GM19467 (cell line): ENCODE results near the gene RBM43.
"Not testable (repeated sequence)": the region's sequence is repeated elsewhere in the genome, so short reads cannot be mapped to it uniquely, and the experiment has no call there.

Experiments
- ATAC-seq: cut with Tn5 transposase; IDR thresholded peaks from one replicate; pipeline ENCODE4 v1.9.1; 2021; ENCODE audit warnings: mild to moderate bottlenecking, moderate library complexity; ENCODE audit not compliant: unreplicated experiment

The RBM43 gene

DNA sequence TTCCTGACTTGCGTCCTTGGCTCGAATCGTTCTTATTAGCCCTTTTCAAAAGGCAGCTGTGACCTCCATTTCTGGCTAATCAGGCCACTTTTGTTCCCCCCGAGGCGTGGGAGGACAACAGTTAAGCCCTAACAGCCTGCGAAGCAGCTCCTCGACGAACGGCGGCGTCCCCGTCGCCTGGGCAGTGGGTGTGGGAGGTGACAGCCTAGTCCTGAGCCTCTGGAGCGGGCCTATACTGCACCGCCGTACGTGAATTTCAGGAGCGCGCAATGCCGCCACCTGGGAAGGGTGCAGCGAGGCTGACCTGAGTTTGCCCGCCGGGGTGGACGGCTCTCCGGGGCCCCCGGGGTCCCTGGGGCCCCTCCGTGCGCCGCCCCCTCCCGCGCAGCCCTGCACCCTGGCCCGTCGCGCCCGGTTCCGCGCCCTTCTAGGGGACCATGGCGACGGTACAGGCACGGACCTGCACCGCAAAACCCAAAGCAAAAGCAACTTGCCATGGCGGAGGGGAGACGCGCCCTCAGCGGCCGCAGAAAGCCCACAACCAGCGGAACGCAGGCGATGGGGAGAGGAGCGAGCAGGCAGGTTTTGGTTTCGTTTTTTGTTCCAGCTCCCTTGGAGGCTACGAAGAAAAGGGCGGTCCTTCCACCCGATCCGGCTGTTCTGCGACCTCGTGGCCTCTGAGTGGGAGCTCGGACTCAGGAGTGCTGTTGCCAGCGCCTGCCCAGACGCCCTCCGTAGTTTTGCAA is at the start of gene RBM43:
RBM43 (minus strand) TSS at position 633 of the 746 bp plus-strand sequence; CDS start at position 497, 136 bp downstream.
- peak; percentile 94 for ATAC-seq

DNA sequence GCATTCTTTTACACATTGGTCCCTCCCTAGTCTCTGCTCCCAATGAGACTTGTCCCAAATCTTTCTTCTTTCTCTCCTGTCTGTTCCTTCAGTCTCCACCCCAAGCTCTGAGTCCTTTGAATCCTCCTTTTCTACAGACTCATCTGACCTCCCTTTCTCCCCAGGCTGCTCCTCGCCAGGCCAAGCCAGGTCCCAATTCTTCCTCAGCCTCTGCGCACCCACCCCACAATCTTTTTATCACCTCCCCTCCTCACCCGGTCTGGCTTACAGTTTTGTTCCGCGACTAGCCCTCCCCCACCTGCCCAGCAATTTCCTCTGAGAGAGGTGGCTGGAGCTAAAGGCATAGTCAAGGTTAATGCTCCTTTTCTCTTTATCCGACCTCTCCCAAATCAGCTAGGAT is 48.6 kb upstream of the RBM43 start:
- not testable (repeated sequence) for ATAC-seq

DNA sequence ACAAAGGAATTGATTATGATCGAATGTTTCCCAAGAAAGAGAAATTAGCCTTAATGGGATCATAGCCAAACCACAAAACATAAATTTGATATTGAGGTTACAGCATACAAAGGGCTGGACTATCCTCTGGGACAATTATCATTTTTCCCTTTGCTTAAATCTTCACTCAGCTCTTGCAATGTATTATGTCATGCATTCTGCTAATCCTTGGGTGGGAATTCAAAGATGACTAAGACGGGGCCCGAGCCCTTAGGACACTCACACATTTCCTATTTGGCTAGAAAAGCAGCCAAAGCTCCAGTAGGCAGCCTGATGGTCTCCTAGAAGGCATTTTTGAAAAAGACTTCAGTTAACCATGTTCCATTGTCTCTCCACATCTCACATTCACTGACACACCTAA is 45.0 kb upstream of the RBM43 start:
- ATAC-seq = no peak

DNA sequence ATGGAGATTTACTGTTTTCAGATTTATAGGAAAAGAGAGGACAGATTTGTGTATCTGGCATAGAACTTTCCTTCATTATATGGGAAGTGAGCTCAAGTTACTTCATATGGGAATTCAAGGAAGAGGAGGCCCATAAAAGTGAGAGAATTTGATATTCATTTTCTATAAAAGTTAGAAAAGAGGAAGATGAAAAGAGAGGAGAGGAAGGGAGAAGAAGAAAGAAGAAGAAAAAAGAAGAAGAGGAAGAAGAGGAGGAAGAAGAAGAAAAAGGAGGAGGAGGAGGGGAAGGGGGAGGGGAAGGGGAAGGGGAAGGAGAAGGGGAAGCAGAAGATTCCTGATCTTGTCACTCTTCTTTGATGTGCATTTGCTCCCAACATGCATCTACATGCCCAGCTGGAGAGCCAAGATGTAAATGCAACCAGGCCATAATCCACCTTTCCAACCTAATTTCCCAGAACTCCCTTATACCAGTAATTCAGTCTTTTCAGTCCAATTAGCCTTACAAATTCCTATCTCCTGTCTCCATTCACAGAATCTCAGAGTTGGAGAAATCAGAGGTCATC is 43.5 kb upstream of the RBM43 start:
- no peak for ATAC-seq

DNA sequence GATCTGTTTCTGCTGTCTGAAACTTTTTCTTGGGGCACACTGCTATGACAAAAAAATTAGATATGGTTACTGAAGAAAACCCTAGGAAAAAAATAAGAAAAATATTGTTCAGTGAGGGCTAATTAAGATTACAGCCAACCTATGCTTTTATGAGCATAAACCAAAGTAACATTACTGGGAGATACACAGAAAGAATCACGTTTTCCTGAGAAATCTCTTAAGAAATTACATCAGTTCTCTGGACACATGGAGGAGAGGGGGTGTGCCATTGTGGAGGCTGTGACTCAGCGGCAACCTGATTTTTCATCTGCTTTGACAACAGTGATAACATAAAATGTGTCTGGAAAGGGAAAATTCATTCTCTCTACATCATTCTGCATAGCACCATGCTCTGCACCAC is 41.2 kb upstream of the RBM43 start:
- no peak for ATAC-seq

DNA sequence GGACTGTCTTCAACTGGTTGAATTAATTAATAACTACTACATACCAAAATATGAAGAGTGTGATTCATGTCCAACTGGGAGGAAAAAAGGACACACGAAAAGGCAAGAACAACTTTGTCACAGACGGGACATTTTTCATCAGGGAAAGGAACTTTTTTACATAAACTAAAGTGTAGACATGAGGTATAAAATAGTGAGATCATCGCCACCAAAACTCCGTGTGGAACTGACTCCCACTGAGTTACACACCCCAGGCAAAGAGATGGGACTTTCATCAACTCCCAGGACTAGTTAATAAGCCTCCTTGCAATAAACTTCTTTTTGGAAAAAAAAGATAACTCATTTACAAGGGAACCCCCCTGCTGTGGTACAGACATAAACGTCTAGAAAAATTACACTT is 40.7 kb upstream of the RBM43 start:
- no peak for ATAC-seq

DNA sequence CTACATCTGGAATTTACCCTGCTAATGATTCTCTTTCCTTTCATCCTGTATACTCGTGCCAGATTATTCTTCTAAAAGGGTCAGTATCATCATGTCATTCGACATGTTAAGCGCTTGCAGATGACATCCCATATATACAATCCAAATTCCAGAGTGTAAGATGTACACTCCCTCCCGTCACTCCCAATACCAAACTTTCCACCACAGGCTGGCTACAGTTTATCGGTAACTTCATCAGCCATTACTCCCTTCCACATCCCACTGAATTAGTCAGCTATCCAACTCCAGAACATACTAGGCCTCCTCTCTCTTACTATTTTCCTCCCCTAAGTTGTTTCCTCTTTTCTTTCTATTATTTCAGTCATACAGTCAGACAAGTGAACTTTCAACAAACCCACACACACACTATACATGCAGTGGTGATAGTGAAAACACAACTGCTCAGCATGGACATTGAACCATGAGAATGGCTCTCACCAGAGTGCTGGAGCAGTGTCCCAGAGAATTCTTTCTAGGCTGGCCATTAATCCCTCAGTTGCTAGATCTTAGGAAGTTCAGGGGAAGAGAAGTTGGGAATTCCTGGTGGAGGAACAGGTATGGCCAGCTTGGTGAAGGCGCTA is 38.4 kb upstream of the RBM43 start:
- no peak for ATAC-seq

DNA sequence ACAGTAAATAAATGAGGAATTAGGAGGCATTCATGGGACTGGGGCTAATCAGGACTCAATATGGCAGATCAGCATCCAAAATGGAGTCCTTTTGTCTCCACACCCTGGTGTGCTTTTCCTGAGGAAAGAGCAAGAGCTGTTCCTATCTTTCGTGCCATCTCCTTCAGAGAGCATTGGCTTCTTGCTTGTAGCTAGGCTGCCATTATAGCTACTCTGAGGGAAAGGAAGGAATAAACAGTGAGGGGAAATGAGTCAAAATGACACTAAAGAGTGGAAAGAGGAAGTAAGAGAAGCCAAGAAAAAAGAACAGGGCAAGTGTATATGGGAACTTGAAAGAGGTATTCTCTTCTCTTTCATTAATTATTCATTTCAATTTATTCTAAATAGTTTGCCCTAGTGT is 36.2 kb upstream of the RBM43 start:
- ATAC-seq = peak; percentile 92

DNA sequence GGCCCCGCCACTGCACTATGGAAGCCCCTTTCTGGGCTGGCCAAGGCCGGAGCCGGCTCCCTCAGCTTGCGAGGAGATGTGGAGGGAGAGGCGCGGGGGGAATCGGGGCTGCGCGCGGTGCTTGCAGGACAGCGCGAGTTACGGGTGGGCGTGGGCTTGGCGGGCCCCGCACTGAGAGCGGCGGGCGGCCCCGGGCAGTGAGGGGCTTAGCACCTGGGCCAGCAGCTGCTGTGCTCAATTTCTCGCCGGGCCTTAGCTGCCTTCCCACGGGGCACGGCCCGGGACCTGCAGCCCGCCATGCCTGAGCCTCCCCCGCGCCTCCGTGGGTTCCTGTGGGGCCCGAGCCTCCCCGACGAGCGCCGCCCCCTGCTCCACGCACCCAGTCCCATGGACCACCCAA is 34.3 kb upstream of the RBM43 start:
- not testable (repeated sequence) for ATAC-seq

DNA sequence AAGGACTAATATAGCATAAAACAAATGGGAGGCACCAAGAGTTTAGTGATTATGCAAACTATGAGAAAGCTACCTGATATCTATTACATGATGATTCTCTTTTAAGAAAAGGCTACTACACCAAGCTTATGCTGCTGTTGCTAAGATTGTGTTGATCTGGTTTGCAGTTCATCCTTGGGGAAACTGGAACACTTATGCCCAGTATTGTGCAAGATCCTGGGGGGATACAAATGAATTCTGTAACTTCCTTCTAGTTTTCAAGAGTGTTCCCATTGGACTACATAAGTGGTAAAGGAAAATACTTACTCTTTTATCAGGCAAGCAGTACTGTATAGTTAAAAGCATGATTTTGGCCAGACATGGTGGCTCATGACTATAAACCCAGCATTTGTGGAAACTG is 30.9 kb upstream of the RBM43 start:
- ATAC-seq = no peak

DNA sequence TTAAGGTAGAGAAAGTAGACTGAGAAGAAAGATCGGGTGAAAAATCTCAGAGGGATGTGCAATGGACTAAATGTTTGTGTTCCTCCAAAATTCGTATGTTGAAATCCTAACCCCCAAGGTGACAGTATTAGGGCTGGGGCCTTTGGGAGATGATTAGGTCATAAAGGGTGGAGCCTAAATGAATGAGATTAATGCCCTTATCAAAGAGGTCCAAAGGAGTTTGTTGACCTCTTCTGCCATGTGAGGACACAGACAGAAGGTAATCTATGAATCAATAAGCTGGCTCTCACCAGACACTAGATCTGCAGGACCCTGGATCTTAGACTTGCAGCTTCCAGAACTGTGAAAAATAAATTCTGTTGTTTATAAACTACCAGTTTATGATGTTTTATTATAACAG is 30.5 kb upstream of the RBM43 start:
- ATAC-seq = no peak

DNA sequence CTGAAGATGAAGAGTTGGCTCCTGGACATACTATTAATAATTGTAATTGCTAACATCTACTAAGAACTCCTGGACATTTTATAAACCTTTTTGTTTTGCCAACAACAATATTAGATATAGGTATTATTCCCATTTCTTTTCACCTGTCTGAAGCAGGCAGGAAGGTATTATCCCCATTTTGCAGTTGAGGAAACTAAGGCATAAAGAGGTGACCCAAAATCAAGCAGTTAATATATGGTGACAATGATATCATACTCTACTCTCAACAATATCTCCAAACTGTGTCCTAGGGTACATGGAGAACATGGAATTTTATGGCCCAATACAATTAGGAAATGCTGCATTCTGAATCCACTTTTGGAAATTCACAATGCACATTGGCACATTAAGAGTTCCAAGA is 29.6 kb upstream of the RBM43 start:
- no peak for ATAC-seq

DNA sequence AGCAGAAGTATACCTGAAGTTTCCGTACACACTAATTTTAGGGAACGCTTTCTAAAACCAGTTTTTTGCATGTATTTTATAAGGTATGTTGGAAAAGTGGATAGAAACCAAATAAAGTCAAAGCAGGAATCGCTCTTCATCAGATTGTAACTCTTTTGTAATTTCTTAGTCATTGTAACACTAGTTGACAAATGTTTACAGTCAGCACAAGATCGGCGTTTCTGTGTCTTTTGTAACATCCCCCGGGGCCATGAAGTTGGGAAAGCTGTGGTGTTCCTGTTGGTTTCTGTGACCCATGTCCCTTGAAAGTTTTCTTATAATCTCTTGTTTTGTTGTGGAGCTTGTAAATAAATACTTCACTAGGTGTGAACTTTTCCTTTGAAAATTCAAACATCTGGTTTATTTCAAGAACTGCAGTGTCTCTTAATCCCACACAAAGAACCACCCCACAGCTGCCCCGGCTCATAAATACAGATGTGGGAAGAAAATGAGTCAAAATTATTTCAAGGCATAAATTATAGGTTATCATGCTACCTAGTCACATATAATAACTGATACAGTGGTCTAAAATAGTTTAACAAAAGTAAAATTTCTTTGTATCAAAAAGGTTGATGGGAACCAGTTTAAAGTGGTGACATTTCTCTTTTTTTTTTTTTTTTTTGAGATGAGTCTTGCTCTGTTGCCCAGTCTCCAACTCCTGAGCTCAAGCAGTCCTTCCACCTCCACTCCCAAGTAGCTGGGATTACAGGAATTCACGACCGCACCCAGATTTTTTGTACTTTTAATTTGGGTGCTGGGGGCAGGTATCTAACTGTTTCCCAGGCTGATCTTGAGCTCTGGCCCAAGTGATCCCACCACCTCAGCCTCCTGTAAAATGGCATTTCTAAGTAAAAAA is 28.6 kb upstream of the RBM43 start:
- ATAC-seq = peak; percentile 17

DNA sequence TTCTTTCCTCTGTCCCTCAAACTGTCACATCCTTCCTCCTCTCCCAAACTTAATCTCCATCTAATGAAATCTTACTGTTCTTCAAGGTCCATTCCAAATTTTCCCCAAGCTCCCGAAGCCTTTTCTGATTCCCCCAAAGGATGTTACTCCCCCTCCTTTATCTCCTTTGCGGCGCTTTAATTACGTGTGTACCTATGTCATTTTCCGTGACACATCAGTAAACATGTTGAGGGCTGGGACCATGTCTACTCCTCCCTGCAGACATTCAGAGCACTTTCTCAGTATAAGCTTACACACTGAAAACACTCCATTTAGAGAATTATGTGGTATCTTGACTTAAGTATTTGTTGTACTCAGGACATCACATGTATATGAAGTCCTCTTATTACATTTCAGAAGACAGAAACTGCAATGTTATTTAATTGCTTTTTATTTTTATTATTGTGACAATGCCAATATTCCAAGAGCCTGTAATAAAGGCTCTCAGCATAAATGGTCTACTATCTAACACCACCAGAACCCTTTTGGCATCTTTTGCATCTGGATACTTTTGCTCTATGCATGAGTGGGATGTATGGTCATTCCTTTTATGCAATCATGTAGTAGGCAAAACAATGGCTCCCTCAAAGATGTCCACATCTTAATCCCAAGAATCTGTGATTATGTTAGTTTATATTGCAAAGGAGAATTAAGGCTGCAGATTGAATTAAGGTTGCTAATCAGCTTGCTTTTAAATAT is 26.0 kb upstream of the RBM43 start:
- no peak for ATAC-seq

DNA sequence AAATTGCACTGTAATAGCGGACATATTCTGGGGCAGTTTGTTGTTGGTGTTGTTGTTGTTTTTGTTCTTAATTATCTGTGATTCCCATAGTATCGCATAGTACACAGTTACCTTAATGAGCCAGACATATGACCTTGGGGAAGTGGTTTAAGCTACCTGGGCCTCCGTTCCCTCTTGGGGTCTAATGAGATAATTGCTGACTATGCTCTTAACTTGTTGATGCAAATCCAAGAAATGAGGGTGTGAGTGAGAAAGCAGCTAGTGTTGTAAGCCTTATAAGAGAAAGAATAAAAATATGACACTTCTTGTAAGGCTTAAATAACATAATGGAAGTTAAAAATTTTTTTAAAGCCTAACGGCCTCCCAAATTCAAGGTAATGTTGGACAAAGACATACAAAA is 20.7 kb upstream of the RBM43 start:
- ATAC-seq = no peak

DNA sequence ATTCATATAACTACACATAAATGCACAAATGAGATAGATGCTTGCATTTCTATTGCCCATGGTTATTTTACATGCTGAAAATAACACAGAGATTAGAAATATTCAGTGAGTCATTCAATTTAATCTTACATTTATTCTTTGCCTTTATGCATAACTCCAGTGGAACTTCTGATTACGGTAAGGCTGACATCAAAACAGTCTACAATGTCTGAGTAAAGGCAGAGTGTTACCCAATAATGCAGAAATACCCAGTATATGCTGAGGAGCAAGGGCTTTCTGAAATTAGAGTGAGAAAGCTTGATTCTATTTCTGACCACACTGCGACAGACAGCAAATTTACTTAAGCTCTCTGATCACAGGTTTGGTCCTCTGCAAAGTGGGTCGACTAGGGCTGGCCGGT is 18.6 kb upstream of the RBM43 start:
- no peak for ATAC-seq

DNA sequence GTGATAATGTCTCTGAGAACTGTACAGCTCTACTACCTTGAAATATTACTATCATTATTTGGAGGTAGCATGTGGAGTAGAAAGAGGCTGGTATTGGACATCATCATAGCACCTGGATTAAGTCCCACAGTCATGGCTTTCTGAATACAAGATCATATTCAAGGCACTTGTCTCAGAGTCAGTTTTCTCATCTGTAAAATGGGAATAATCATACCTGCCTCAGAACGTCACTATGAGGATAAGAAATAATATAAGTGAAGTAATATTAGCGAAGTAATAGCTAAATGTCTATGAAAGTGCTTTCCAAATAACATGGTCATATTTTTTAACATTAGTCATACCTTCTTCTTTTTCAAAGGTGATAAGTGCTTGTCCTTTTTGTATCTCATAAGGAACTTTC is 16.8 kb upstream of the RBM43 start:
- ATAC-seq = no peak

DNA sequence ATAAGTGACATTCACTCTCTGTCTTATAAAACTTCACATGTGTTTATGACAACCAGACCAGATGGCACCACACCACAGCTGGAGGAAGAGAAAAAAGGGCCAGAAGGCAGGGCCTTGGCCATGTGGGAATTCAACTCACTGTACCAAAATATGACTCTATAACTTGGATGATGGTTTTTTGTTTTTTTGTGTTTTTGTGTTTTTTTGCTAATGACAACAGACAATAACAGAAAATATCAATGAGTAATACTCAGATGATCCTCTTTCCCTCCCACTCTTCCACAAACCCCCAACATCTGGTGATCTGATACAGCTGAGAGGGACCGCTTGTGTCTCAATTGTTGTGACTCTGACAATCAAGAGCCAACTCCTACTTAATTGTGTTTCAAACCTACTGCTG is 15.4 kb upstream of the RBM43 start:
- ATAC-seq = no peak

DNA sequence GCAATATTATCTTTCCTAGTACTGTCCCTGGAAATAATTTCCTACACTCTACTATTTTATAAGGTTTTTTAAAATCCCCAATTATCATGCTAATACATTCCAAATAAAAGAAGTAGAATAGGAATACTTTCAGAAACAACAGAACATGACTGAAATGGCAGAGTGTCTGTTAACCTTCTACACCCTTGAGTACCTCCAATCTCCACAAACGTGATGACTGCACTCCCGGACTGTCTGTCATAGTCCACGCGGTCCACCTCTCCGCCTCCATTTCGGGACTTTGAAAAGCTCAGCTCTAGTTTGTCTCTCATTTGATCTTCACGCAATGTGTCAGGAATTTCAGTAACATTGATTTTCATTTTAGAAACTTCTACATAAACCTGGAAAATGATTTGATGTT is 13.6 kb upstream of the RBM43 start:
- ATAC-seq = no peak

DNA sequence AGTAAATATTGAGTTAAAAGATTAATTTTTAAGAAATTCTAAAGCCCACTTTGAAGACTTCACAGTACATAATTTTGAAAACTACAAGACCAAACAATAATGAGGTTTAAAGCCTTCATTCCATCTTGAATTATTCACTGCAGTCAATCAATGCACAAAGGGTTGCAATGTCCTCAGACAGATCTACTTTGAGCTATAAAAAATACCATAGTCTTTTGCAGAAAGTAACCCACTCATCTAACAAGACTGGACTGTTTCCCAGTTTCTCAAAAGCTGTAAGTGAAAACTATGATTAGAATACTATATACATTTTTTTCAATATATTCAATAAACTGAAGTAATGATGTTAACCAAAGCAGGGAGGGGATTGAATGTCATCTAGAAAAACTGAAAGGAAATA is 10.2 kb upstream of the RBM43 start:
- no peak for ATAC-seq
